Smooth muscle cell of the pulmonary artery (primary cell): ENCODE results near the gene ZNF91. TPM values are rescaled to one million over a fixed set of nuclear protein-coding genes. Genes with fewer than 3 reads are reported as not detected.

Experiments
- total RNA-seq: library from RNA; depleted of rRNA; stranded (reverse); fragments of >200 nt; gene quantifications from 2 replicates; pipeline ENCODE4 v1.2.3, GENCODE V29; 2014

Gene ZNF91
- 16.0 and 16.9 TPM in 2 replicates for total RNA-seq

DNA sequence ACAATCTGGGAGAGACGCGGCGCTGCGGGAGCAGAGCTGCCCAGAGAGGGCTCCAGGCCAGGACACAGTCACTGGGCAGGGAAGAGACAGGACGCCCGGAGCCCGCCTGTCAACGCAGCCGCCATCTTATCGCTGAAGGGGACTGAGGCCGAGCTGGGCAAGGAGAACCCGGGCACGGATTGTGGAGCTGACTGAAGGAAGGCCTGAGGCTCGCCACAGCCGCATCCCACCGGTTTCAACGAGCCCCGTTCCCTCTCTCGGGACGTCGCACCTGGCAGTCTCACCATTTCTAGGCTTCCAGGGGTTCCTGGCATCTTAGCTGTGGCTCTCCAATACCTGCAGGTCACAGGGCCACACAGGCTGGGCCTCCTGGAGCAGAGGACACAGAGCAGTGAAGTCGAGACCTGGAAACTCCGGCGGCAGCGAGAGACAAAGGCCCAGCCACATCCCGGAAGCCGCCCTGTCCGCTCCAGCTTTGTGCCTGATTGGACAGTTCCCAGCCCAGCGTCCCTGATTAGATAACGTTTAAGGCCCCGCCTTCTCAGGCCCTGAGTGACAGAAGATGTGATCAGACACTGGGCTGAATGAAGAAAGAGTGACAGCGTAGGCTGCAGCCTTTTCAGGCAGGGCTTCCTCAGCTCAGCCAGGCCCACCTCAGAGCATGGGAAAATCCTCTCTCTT, at the start of gene ZNF91:
ZNF91 (minus strand) TSS at position 431 of the 681 bp plus-strand sequence; CDS start at position 314, 117 bp downstream.

Other genes starting within 250 kb of the ZNF91 start
- 2.0 and 2.9 TPM in 2 replicates for gene ZNF724, start 145.1 kb downstream of the ZNF91 start, total RNA-seq